ENCODE measurements around the gene PTPN2.
"Not testable (repeated sequence)": the region's sequence is repeated elsewhere in the genome, so short reads cannot be mapped to it uniquely, and the experiment has no call there.

Gene PTPN2

DNA sequence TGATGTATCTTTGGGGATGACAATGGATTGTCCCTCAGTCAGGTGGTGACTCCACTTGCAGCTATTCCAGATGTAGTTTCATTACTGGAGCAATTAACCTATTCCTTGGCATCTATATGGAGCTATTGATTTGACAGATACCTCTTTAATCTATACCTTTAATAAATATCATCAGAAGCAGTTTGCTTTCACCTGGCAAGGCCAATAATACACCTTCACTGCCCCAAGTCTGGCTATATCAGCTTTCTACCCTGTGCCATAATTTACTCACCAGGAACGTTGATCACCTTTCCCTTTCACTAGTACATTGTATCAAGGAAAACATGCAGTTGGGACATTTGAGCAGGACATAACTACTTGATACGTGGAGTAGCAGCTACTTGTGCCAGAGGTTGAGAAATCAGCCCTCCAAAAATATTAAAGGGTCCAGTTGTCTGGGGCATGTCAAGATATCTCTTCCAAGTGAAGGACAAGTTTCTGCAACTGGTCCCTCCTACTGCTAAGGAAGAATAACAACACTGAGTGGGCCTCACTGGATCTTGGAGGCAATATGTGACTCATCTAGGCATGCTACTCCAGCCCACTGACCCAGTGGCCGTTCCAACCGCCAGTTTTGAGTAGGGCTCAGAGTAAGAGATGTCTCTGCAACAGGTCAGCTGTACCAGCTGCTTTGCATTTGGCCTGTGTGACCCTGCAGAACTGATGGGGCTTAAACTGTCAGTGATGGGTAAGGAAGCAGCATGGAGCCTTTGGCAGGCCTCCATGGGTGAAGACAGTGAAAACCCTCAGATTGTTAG, 114.2 kb downstream of the PTPN2 start:
- DNase-seq: peak; percentile 41

DNA sequence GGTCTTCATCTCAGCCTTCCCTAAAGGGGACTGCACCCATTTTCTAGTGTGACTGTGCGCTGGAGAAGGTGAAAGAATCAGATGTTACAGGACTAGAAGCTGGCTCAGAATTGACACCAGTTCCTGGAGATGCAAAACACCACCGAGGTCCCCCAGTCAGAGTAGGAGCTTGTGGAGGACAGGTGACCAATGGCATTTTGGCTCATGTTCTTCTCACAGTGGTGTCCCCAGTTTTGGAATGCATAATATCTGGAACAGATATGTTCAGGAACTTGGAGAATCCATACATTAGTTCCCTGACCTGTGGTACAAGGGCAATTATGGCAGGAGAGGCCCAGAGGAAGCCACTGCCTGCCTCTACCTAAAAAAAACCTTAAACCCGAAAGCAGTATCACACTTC, 114.9 kb downstream of the PTPN2 start:
- peak; percentile 12 for DNase-seq

DNA sequence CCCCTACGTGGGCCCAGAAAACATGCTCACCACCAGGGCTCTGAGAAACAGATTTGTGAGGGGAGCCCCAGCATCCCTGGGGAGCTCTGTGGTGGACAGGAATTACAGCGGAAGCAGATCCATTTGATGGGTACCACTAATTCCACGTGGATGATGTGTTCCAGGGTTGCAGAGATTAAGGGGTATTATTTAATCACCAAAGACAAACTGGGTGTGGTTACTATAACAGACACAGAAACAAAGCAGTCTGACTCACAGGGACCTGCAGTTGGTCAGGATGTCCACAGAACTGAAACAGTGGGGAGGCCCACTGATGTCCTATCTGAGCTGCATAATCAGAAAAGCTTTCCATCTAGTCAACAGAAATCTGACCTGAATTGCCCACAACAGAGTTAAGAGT, 115.4 kb downstream of the PTPN2 start:
- no peak for DNase-seq

- no peak for DNase-seq
Measured at GRCh38 chr18:12767580-12768155, 116.4 kb downstream of the PTPN2 start.

DNA sequence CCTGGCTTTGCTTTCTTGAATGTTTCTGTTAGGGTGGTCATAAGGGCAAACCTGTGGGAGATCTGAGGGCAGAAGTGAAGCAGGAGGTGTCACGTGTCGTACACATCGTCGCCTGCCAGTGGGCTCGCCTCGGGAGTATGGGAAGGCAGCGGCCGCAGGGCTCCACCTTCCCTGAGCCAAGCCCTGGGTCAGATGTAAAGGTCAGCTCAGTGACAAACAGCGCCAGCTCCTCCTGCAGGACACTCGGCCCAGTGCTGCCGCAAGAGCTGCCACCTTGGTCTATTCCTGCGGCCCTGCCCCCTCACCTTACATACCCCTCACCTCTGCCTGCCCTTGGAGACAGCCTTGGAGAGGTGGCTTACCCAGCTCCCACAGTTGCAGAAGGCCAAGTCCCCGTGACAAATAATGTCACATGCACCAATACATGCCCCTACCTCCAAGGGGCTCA, 117.0 kb downstream of the PTPN2 start:
- peak; percentile 83 for DNase-seq

DNA sequence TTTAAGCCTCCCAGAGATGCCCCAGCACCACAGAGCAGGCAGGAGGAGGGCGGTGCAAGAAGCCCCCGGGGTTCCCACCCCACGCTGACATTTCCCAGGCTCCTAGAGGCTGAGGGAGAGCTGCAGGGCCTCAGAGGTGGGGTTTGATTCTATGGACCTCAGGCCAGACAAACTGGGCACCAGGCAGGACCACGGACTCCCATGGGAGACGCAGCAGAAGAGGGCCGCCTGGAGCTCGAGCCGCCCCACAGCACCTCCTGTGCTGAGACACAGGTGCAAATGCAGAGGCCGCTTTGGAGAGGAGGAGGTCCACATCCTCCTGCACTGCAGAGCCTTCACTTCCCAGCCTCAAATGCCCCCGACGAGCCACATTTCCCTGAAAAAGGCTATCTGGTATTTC, 118.5 kb downstream of the PTPN2 start:
- DNase-seq: no peak

- no peak for DNase-seq
Measured at GRCh38 chr18:12765126-12765525, 118.9 kb downstream of the PTPN2 start.

DNA sequence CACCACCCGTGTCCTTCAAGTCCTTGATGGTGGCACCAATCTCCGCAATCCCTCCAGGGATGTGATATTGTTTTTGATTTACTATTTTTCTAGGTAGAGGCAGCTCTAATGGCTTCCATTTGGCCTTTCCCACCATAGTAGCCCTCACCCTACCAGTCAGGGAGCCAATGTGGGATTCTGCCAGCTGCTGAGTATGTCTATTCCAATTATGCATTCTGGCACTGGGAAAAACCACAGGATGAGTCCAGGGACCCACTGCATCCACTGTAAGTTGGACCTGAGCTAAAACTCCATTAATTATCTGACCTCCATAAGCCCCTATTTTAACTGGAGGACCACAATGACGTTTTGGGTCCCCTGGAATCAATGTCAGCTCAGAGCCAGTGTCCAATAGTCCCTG, 125.5 kb downstream of the PTPN2 start:
- not testable (repeated sequence) for DNase-seq

GRCh38 chr18:12756619-12757239, 127.3 kb downstream of the PTPN2 start:
- DNase-seq: not testable (repeated sequence)

- not testable (repeated sequence) for DNase-seq
Measured at GRCh38 chr18:12755606-12756005, 128.4 kb downstream of the PTPN2 start.

- DNase-seq: no peak
Measured at GRCh38 chr18:12754511-12754910, 129.5 kb downstream of the PTPN2 start.

DNA sequence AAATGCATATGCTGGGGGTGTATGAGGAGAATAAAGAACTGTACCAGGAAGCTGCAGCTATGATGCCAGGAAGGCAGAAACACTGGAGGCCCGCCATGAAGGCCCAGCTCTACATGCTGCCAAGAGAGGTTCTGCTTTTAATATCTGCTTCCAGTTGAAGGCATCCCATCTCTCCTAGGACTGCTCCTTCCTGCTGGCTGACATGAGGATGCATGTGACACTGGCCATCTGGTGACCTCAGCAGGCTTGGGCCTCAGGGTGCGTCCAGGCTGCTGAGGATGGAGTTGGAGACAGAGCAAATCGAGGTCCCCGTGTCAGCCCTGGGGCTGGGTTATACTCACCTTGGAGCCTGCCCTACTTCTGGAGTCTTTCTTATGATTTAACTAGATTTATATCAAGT, 132.1 kb downstream of the PTPN2 start:
- no peak for DNase-seq

GRCh38 chr18:12751503-12751884, 132.5 kb downstream of the PTPN2 start:
- no peak for DNase-seq

DNA sequence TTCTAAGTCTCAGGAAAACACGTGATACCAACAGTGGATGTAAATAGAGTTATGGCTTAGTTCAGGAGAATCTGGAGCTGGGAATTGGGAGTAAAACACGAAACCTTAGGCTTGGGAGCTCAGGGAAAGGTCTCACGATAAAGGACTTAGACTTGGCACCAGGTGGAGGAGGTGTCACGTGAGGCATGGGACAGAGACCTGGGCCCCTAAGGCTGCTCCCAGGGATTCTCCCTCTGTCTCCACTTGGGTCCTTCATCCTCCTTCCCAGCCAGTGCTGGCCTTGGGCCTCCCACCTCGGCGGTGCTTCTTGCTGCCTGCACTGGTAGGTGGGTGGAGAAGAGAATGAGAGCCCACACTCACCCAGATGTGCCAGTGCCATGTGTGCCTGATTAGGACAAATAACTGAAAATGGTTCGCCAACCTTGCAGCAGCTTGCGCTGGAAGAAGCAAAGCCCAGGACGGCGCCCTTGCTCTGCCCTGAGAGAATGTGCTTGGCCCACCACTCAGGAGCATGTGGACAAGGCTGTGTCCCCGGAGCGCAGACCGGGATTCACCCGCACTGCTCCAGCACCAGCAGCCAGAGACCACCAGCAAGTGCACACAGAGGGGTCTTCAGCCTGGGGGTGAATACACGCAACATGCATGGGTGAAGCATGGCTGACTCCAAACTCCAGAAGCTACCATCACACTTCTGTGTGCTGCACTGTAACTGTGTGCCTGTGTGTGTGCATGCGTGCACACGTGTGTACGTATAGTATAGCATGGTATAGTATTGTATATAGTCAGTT, 133.1 kb downstream of the PTPN2 start:
- no peak for DNase-seq

- no peak for DNase-seq
Measured at GRCh38 chr18:12750076-12750714, 133.8 kb downstream of the PTPN2 start.

GRCh38 chr18:12749121-12749520, 134.9 kb downstream of the PTPN2 start:
- DNase-seq: no peak

DNA sequence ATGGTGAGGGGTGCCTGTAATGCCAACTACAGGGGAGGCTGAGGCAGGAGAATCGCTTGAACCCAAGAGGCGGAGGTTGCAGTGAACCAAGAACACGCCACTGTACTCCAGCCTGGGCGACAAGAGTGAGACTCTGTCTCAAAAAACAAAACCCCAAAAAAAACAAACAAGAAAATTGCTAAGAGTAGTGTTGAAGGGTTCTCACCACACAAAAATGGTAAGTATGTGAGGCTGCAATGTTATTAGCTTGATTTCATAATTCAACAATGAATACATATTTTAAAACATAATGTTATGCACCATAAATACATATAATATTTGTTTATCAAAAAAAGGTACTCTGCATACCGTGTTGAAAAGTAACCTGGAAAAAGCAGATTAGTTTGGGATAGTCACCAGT, 135.4 kb downstream of the PTPN2 start:
- DNase-seq: no peak

GRCh38 chr18:12747530-12748315, 136.3 kb downstream of the PTPN2 start:
- DNase-seq: no peak

DNA sequence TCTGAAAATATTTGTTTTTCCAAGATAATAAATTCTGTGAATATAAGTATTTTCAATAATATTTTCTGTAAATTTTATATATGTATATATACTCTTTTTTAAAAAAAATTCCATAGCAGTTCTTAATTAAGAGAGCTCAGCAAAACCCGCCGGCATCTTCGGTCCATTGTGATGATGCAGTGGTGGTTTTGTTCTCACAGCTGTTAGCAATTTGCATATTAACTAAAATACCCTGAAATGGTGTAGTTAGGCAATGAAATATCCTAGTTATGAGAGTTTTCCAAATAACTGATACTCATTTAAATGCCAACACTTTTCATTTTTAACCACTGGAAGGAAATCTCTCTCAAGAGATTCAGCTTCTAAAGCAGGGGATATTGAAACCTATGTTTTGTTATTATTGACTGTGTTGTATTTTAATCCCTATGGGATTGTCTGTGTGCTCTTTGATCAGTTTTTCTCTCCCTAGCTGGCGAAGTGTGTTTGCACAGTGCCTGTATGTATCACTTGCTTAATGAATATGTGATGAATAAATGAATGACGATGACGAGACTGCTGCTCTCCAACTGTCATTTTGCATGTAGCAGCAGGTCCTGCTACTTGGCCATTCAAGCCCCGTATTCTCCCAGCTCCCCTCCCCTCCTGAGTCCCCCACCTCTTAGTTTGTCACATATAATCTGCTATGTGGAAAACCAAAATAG, 138.8 kb downstream of the PTPN2 start:
- no peak for DNase-seq

GRCh38 chr18:12744103-12744502, 139.9 kb downstream of the PTPN2 start:
- no peak for DNase-seq

DNA sequence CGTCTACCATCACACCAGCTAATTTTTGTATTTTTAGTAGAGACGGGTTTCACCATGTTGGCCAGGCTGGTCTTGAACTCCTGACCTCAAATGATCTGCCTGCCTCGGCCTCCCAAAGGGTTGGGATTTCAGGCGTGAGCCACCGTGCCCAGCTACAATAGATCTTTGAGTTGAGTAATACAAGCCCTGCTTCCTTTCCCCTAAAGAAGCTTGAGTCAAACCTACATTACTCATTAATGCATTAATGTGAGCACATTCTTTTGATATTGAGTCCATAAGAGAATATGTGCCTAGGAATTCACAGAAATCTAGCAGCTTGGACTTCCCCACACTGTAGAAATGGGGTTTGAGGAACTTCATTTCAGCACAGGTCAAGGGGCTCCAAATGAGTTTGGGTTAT, 141.6 kb downstream of the PTPN2 start:
- DNase-seq: no peak

Data from islet precursor cell (in vitro differentiated cells).